ENCODE measurements around the gene NOL9. TPM values are rescaled to one million over a fixed set of nuclear protein-coding genes. Genes with fewer than 3 reads are reported as not detected.
A peak's percentile ranks its signal among the peaks of the same experiment; 100 is the strongest.

NOL9 gene
- total RNA-seq, 1 experiment from 2014 or later: 49.2 TPM

DNA sequence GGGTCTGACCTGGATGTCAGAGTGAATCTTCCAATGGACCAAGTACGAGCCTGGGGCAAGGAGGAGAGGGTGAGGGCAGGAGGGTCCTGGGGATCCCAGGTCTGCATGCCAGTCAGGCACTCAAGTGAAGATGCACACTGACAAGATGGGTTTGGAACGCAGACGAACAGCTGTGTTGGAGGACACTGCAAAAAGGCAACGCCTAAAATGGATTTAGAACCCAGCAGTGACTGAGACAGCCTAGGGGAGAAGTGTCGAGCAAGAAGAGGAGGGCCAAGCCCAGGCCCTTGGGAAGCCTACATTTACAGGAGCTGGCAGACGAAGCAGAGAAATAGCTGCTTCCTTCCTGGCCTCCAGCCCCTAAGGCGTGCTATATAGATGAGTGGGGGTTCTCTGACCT, 25.8 kb downstream of the NOL9 start:
- Mint-ChIP-seq H3K4me3 (ENCODE audit: unreplicated experiment) (no peak overlapping the region), H3K27ac (ENCODE audit: low read depth, unreplicated experiment) (no peak overlapping the region), H3K9me3 (ENCODE audit: unreplicated experiment) (no peaks in the 10 kb centered on the region), H3K36me3 (ENCODE audit: insufficient read depth, unreplicated experiment) (peaks cover 97% of the 10 kb centered on the region), H3K4me1 (ENCODE audit: insufficient read depth, unreplicated experiment) (no peaks in the 10 kb centered on the region), H3K27me3 (ENCODE audit: insufficient read depth, unreplicated experiment) (no peaks in the 10 kb centered on the region)
- TF ChIP-seq, protein P1, sequence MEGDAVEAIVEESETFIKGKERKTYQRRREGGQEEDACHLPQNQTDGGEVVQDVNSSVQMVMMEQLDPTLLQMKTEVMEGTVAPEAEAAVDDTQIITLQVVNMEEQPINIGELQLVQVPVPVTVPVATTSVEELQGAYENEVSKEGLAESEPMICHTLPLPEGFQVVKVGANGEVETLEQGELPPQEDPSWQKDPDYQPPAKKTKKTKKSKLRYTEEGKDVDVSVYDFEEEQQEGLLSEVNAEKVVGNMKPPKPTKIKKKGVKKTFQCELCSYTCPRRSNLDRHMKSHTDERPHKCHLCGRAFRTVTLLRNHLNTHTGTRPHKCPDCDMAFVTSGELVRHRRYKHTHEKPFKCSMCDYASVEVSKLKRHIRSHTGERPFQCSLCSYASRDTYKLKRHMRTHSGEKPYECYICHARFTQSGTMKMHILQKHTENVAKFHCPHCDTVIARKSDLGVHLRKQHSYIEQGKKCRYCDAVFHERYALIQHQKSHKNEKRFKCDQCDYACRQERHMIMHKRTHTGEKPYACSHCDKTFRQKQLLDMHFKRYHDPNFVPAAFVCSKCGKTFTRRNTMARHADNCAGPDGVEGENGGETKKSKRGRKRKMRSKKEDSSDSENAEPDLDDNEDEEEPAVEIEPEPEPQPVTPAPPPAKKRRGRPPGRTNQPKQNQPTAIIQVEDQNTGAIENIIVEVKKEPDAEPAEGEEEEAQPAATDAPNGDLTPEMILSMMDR (IDR thresholded peaks at IDR 0.05; ENCODE audit: unreplicated experiment): no peak
- intact Hi-C loops (cut with micrococcal nuclease): no loop called here
- ChIA-PET CTCF (interaction anchor here (0.6 kb wide), 1 partner anchor 42 kb away, joined by 3 read pairs; no protein-coding TSS in a partner anchor), POLR2A (interaction anchor here (0.8 kb wide), 1 partner anchor 30 kb away, joined by 3 read pairs; no protein-coding TSS in a partner anchor)
- DNase-seq (ENCODE audit: unreplicated experiment): no peak
- BruUV-seq (replicated peaks): no TSS peak

DNA sequence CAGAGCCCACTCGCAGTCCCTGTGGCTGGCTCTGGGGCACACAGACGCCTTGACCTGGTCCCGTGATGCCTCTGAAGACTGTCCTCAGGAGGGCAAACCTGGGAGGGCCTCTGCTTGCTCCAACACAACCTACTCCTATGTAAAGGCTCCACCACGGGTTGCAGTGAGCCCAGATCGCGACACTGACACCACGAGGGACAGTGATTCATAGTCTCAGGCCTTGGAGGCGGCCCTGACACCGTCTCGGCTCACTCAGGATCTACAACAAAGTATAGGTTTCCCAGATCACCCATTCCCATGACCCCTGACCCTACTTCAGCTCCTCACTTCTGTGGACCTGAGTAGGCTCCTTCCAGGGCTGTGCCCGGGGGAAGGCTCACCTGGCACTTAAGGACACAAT, 28.0 kb downstream of the NOL9 start:
- Mint-ChIP-seq H3K27me3 (ENCODE audit: insufficient read depth, unreplicated experiment) (no peaks in the 10 kb centered on the region), H3K4me3 (ENCODE audit: unreplicated experiment) (no peak overlapping the region), H3K36me3 (ENCODE audit: insufficient read depth, unreplicated experiment) (peaks cover 84% of the 10 kb centered on the region), H3K4me1 (ENCODE audit: insufficient read depth, unreplicated experiment) (peaks cover 6% of the 10 kb centered on the region), H3K27ac (ENCODE audit: low read depth, unreplicated experiment) (no peak overlapping the region), H3K9me3 (ENCODE audit: unreplicated experiment) (no peaks in the 10 kb centered on the region)
- intact Hi-C loops (cut with micrococcal nuclease): no loop called here
- POLR2A ChIA-PET: interaction anchor here (0.6 kb wide), 1 partner anchor 98 kb away, joined by 3 read pairs; no protein-coding TSS in a partner anchor
- TF ChIP-seq, protein P1 (IDR thresholded peaks at IDR 0.05; ENCODE audit: unreplicated experiment): no peak
- CTCF ChIA-PET: no interaction called here
- no TSS peak for BruUV-seq (replicated peaks)
- no peak for DNase-seq (ENCODE audit: unreplicated experiment)

GRCh38 chr1:6523566-6523965, 30.7 kb downstream of the NOL9 start:
- TF ChIP-seq, protein P1 (IDR thresholded peaks at IDR 0.05; ENCODE audit: unreplicated experiment): peak; percentile 47
- H3K27ac Mint-ChIP-seq (ENCODE audit: low read depth, unreplicated experiment): no peak overlapping the region

DNA sequence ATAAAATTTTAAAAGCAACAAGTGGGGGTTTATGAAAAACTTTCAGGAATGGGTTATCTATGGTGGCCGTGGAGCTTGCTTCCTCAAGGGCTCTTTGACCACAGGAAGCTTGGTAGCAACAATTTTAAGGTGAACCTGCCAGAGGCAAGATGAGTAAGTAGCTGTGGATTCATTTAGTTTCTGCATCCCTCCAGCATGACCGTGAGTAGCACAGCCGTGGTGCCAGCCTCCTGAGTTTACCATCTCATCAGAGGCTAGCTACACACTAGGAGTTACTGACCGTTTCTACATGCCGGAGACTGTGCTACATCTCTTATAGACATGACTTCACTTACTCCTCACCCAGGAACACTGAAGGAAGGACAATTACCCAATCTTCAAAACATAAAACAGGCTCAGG, 32.8 kb downstream of the NOL9 start:
- Mint-ChIP-seq H3K9me3 (ENCODE audit: unreplicated experiment) (no peaks in the 10 kb centered on the region), H3K4me3 (ENCODE audit: unreplicated experiment) (no peak overlapping the region), H3K36me3 (ENCODE audit: insufficient read depth, unreplicated experiment) (peaks cover 39% of the 10 kb centered on the region), H3K4me1 (ENCODE audit: insufficient read depth, unreplicated experiment) (peaks cover 24% of the 10 kb centered on the region), H3K27ac (ENCODE audit: low read depth, unreplicated experiment) (peak overlapping the region; percentile 27), H3K27me3 (ENCODE audit: insufficient read depth, unreplicated experiment) (no peaks in the 10 kb centered on the region)
- CTCF ChIA-PET: interaction anchor here (0.6 to 5.5 kb wide), 12 partner anchors 12 to 283 kb away, joined by 3 to 37 read pairs (median 4); partner anchors contain the start of genes NOL9 and TAS1R1
- TSS peak; percentile 13 for BruUV-seq (replicated peaks)
- DNase-seq (ENCODE audit: unreplicated experiment): peak; percentile 33
- intact Hi-C loops (cut with micrococcal nuclease): no loop called here
- TF ChIP-seq, protein P1 (IDR thresholded peaks at IDR 0.05; ENCODE audit: unreplicated experiment): no peak
- POLR2A ChIA-PET: interaction anchor here (0.6 to 5.6 kb wide), 12 partner anchors 8 to 832 kb away, joined by 3 to 63 read pairs (median 4); partner anchors contain the start of gene PLEKHG5

More at GRCh38 chr1:6523566-6523965, 30.7 kb downstream of the NOL9 start:
- Mint-ChIP-seq H3K4me3 (ENCODE audit: unreplicated experiment) (no peak overlapping the region), H3K36me3 (ENCODE audit: insufficient read depth, unreplicated experiment) (peaks cover 58% of the 10 kb centered on the region), H3K4me1 (ENCODE audit: insufficient read depth, unreplicated experiment) (peaks cover 24% of the 10 kb centered on the region), H3K27me3 (ENCODE audit: insufficient read depth, unreplicated experiment) (no peaks in the 10 kb centered on the region), H3K9me3 (ENCODE audit: unreplicated experiment) (no peaks in the 10 kb centered on the region)
- DNase-seq (ENCODE audit: unreplicated experiment): peak; percentile 64
- ChIA-PET CTCF (interaction anchor here (0.6 to 5.5 kb wide), 12 partner anchors 9 to 125 kb away, joined by 3 to 37 read pairs (median 5); partner anchors contain the start of genes NOL9, PLEKHG5 and TAS1R1), POLR2A (interaction anchor here (0.7 to 5.6 kb wide), 4 partner anchors 10 to 60 kb away, joined by 4 to 63 read pairs (median 4); partner anchors contain the start of gene PLEKHG5)
- BruUV-seq (replicated peaks): no TSS peak
- intact Hi-C loops (cut with micrococcal nuclease): loop anchor here (1.0 kb wide), 1 partner anchor 37 kb away; no protein-coding TSS in a partner anchor
